DOHH2 (cell line): ENCODE data around the gene IQCF2.
A peak's percentile ranks its signal among the peaks of the same experiment; 100 is the strongest.

Experiments used
- EZH2phosphoT487 ChIP-seq: fragments of 200-600 bp; sonication (generic); IDR thresholded peaks from 2 replicates; pipeline ENCODE4 v1.6.1; 2017; ENCODE audit warnings: borderline replicate concordance, mild to moderate bottlenecking, antibody characterized with exemption, low read length, moderate library complexity, mixed read lengths
- TF ChIP-seq, protein P1 (sequence below): fragments of 200-600 bp; sonication (generic); IDR thresholded peaks from one replicate; pipeline ENCODE4 v1.5.1; 2014; ENCODE audit warnings: antibody characterized with exemption, mild to moderate bottlenecking, low read depth, low read length; ENCODE audit not compliant: poor library complexity, severe bottlenecking

DNA sequence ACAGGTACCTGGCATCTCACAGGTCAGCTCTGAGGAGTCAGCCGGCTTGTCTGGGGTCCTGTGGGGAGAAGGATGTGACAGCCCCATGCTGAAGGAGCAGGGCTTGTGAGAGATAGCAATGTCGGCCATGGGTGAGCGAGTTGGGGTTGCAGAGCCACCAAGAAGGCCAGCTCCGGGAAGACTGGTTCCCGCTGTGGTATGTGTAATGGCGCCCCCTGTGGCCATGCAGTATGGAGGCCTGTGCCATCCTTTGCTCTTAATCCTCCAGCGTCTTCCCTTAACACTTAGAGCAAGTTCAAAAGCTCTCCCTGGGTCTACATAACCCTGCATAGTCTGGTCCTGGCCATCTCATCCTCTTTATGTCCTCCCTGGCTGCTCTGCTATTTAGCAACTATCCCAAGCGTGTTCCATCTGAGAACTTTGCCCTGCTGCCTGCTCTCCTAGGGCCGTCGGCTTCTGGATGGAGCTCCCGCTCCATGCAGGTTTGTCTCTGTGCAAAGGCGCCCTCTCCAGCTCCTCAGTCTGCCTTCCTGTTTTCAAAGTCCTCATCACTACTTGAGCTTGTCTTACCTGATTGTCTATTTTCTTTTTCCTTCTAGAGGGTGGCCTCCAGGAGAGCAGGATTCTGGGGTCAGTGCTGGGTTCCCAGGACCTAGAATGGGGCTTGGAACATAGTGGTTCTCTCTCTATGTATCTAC, 41.6 kb upstream of the IQCF2 start:
- TF ChIP-seq, protein P1, sequence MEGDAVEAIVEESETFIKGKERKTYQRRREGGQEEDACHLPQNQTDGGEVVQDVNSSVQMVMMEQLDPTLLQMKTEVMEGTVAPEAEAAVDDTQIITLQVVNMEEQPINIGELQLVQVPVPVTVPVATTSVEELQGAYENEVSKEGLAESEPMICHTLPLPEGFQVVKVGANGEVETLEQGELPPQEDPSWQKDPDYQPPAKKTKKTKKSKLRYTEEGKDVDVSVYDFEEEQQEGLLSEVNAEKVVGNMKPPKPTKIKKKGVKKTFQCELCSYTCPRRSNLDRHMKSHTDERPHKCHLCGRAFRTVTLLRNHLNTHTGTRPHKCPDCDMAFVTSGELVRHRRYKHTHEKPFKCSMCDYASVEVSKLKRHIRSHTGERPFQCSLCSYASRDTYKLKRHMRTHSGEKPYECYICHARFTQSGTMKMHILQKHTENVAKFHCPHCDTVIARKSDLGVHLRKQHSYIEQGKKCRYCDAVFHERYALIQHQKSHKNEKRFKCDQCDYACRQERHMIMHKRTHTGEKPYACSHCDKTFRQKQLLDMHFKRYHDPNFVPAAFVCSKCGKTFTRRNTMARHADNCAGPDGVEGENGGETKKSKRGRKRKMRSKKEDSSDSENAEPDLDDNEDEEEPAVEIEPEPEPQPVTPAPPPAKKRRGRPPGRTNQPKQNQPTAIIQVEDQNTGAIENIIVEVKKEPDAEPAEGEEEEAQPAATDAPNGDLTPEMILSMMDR: peak; percentile 69
- TF ChIP-seq EZH2phosphoT487: no peak
